K562 (cell line): ENCODE results near the gene NPC1. TPM values are rescaled to one million over a fixed set of nuclear protein-coding genes. Genes with fewer than 3 reads are reported as not detected.

Experiments
- ATAC-seq: fragments of 200-7000 bp; cut with Tn5 transposase; 3 replicates; pipeline ENCODE4 v1.9.1; 2020; ENCODE audit warnings: moderate library complexity
- BruUV-seq: library from RNA; stranded (reverse); fragments of 400-500 nt; replicated peaks from 2 replicates; lab custom pipeline; 2021; lab: Mats Ljungman, UMichigan
- CTCF ChIA-PET: fragments of 300-600 bp; formaldehyde crosslinking; extraction: SDS; loops from one replicate; lab custom pipeline; 2021; ENCODE audit warnings: low intra/inter-chr PET ratio; lab: Yijun Ruan, JAX
- POLR2A ChIA-PET: fragments of 300-600, 350-650 bp; sonication (Branson Sonifier 250); formaldehyde crosslinking; extraction: SDS; loops from one replicate; lab custom pipeline; 2021; ENCODE audit warnings: antibody characterized with exemption, inconsistent platforms; lab: Yijun Ruan, JAX
- DNase-seq, 4 experiments: peaks; one replicate each; pipeline versions ENCODE4 v3.0.0 to v3.0.0-alpha.2; 2011 to 2018; ENCODE audit warnings: low spot score in 3 of 4, mixed read lengths in 3 of 4; ENCODE audit errors: extremely low read depth in 1 of 4
- FAIRE-seq: peaks from 2 replicates; lab custom pipeline; 2011; peaks lifted over from hg19 to GRCh38; lab: Jason Lieb, UNC
- H2AFZ ChIP-seq: 2 replicates; pipeline ENCODE4 v1.6.0; 2011; ENCODE audit warnings: low read depth, low read length, control low read depth, inconsistent platforms
- H3K27ac ChIP-seq: fragments of 200-600 bp; 3 replicates; pipeline ENCODE4 v1.8.0; 2011; ENCODE audit warnings: low read depth, mild to moderate bottlenecking, control low read depth, inconsistent platforms, low read length, moderate library complexity, mixed read lengths; ENCODE audit errors: extremely low read depth
- H3K27me3 ChIP-seq, 2 experiments: fragments of 300-600 bp in 1 of 2; 2 replicates in 1 of 2; 3 replicates in 1 of 2; pipeline versions ENCODE4 v1.6.0 to v1.8.0; 2011; ENCODE audit warnings: inconsistent platforms in 2 of 2, low read length in 2 of 2, mild to moderate bottlenecking in 1 of 2, mixed read lengths in 1 of 2, moderate library complexity in 1 of 2; ENCODE audit not compliant: control insufficient read depth in 2 of 2, insufficient read depth in 2 of 2
- H3K36me3 ChIP-seq: fragments of 300-600 bp; 3 replicates; pipeline ENCODE4 v1.8.0; 2011; ENCODE audit warnings: mild to moderate bottlenecking, low read length, inconsistent platforms; ENCODE audit not compliant: control insufficient read depth, insufficient read depth
- H3K4me1 ChIP-seq, 2 experiments: fragments of 200-600 bp in 1 of 2; replicated peaks in 1 of 2; 2 replicates in 1 of 2; 3 replicates in 1 of 2; pipeline versions ENCODE4 v1.5.1 to v1.8.0; 2011; ENCODE audit warnings: inconsistent platforms in 2 of 2, low read length in 2 of 2, mild to moderate bottlenecking in 1 of 2, mixed read lengths in 1 of 2, moderate library complexity in 1 of 2; ENCODE audit not compliant: control insufficient read depth in 2 of 2, insufficient read depth in 2 of 2
- H3K4me2 ChIP-seq: 2 replicates; pipeline ENCODE4 v1.6.1; 2011; ENCODE audit warnings: low read length, control low read depth, inconsistent platforms, mixed read lengths; ENCODE audit not compliant: insufficient read depth
- H3K4me3 ChIP-seq: fragments of 200-600 bp; sonication (generic), shearing (Covaris generic); 2 replicates; pipeline ENCODE4 v1.5.1; 2016; ENCODE audit warnings: control low read depth, inconsistent platforms
- H3K79me2 ChIP-seq: fragments of 200-600 bp; 3 replicates; pipeline ENCODE4 v1.8.0; 2011; ENCODE audit warnings: low read length, inconsistent platforms; ENCODE audit not compliant: control insufficient read depth, insufficient read depth
- H3K9ac ChIP-seq, 2 experiments: 2 replicates each; pipeline versions ENCODE4 v1.6.0 to v1.6.1; 2011; ENCODE audit warnings: low read depth in 2 of 2, low read length in 2 of 2, control low read depth in 1 of 2, inconsistent platforms in 1 of 2, mild to moderate bottlenecking in 1 of 2, mixed read lengths in 1 of 2; ENCODE audit not compliant: insufficient read depth in 1 of 2
- H3K9me1 ChIP-seq: one replicate; pipeline ENCODE4 v1.6.0; 2011; ENCODE audit warnings: inconsistent platforms, mild to moderate bottlenecking, low read length, moderate library complexity; ENCODE audit not compliant: control insufficient read depth, insufficient read depth
- H3K9me3 ChIP-seq: replicated peaks from 2 replicates; pipeline ENCODE4 v1.5.1; 2011; ENCODE audit warnings: low read depth, low read length, inconsistent platforms; ENCODE audit not compliant: control insufficient read depth, insufficient read depth
- H4K20me1 ChIP-seq: replicated peaks from 2 replicates; pipeline ENCODE4 v1.6.1; 2011; ENCODE audit warnings: low read length, inconsistent platforms, mixed read lengths; ENCODE audit not compliant: control insufficient read depth, insufficient read depth
- BACH1 ChIP-seq: fragments of 200-800 bp; sonication (Bioruptor generic); IDR thresholded peaks from 2 replicates; pipeline ENCODE4 v1.6.1; 2016; ENCODE audit warnings: missing genetic modification characterization, missing compliant biosample characterization
- CBFA2T2 ChIP-seq: fragments of 450-650 bp; conservative IDR thresholded peaks from 2 replicates; pipeline ENCODE4 v1.6.1; 2017; ENCODE audit warnings: mild to moderate bottlenecking
- CSDE1 ChIP-seq, 2 experiments: fragments of 450-650 bp; IDR thresholded peaks; 2 replicates each; pipeline ENCODE4 v1.6.1; 2016; ENCODE audit warnings: mild to moderate bottlenecking in 1 of 2
- ETV1 ChIP-seq: fragments of 450-650 bp; conservative IDR thresholded peaks from 2 replicates; pipeline ENCODE4 v1.6.1; 2016; ENCODE audit warnings: missing genetic modification characterization, control low read depth, low read depth, missing compliant biosample characterization
- FOXJ2 ChIP-seq: fragments of 200-800 bp; sonication (Bioruptor generic); IDR thresholded peaks from 2 replicates; pipeline ENCODE4 v1.6.1; 2016; ENCODE audit warnings: missing genetic modification characterization, missing compliant biosample characterization
- HMGN3 ChIP-seq: IDR thresholded peaks from 2 replicates; pipeline ENCODE4 v1.6.1; 2011; ENCODE audit warnings: borderline replicate concordance, low read depth, mild to moderate bottlenecking, mixed read lengths, low read length; ENCODE audit not compliant: insufficient read length; ENCODE audit errors: extremely low read depth
- IRF2 ChIP-seq: sonication (generic); formaldehyde crosslinking; IDR thresholded peaks from 2 replicates; pipeline ENCODE4 v1.8.1; 2022; ENCODE audit warnings: mild to moderate bottlenecking, missing genetic modification reagents
- MCM2 ChIP-seq: fragments of 450-650 bp; IDR thresholded peaks from 2 replicates; pipeline ENCODE4 v1.6.1; 2017; ENCODE audit warnings: low read depth, mild to moderate bottlenecking
- MTA3 ChIP-seq: fragments of 450-650 bp; formaldehyde crosslinking; IDR thresholded peaks from 2 replicates; pipeline ENCODE4 v1.6.1; 2017; ENCODE audit warnings: mild to moderate bottlenecking, borderline replicate concordance
- PHB2 ChIP-seq: fragments of 450-650 bp; IDR thresholded peaks from 2 replicates; pipeline ENCODE4 v1.6.1; 2017; ENCODE audit warnings: low read depth
- PREB ChIP-seq: sonication (generic); formaldehyde crosslinking; IDR thresholded peaks from 2 replicates; pipeline ENCODE4 v1.8.1; 2023; ENCODE audit warnings: mild to moderate bottlenecking, missing genetic modification reagents
- PTRF ChIP-seq: fragments of 450-650 bp; IDR thresholded peaks from 2 replicates; pipeline ENCODE4 v1.6.1; 2016; ENCODE audit warnings: mild to moderate bottlenecking, missing genetic modification characterization, missing compliant biosample characterization
- SLC30A9 ChIP-seq: fragments of 250-450 bp; sonication (Bioruptor Pico); IDR thresholded peaks from 2 replicates; pipeline ENCODE4 v1.8.0; 2022; ENCODE audit warnings: mild to moderate bottlenecking, moderate library complexity
- STAG1 ChIP-seq: sonication (generic); formaldehyde crosslinking; IDR thresholded peaks from 2 replicates; pipeline ENCODE4 v1.5.0; 2020; ENCODE audit warnings: missing genetic modification reagents, borderline replicate concordance
- WHSC1 ChIP-seq: IDR thresholded peaks from one replicate; pipeline ENCODE4 v1.6.1; 2012; ENCODE audit warnings: low read length, control low read depth, inconsistent platforms
- ZNF311 ChIP-seq: fragments of 250-450 bp; sonication (Bioruptor Pico); IDR thresholded peaks from 2 replicates; pipeline ENCODE4 v1.4.0; 2020; ENCODE audit warnings: mild to moderate bottlenecking, moderate library complexity
- WGBS: fragments of 100-300 bp; shearing (Covaris generic); methylation state at CpG from one replicate; pipeline ENCODE4 v1.1.6; 2016; ENCODE audit warnings: low coverage, mixed read lengths; ENCODE audit not compliant: insufficient coverage; ENCODE audit errors: missing lambda C conversion rate; 5-methylcytosine and 5-hydroxymethylcytosine counted together
- in situ Hi-C: fragments of 300-500 bp; cut with MboI; formaldehyde crosslinking; loops from 4 replicates; pipeline ENCODE4 v1.15.0; 2018; ENCODE audit warnings: inconsistent platforms, mixed read lengths
- intact Hi-C: fragments of 100-400 bp; cut with micrococcal nuclease; formaldehyde crosslinking; loops from 2 replicates; pipeline ENCODE4 v1.14.2; 2022
- polyA plus RNA-seq, 8 experiments: library from polyadenylated mRNA; depleted of rRNA in 4 of 8; stranded (reverse) in 5 of 8; unstranded in 3 of 8; fragments of >200 nt; fragmentation: Nextera tagmentation in 2 of 8; fragmentation: Illumina TruSeq in 1 of 8; extraction: Ambion mirVana in 2 of 8; extraction: Trizol in 1 of 8; gene quantifications; 2 replicates each; pipeline versions ENCODE4 v1.2.1 to v1.2.3, GENCODE V29; 2011 to 2014; ENCODE audit warnings: inconsistent platforms in 1 of 8, missing spikeins in 1 of 8
- total RNA-seq, 7 experiments: library from RNA; depleted of rRNA in 6 of 7; stranded (reverse); fragments of >200 nt in 6 of 7; fragmentation: Illumina TruSeq in 2 of 7; extraction: Trizol in 2 of 7; gene quantifications; 2 replicates each; pipeline versions ENCODE4 v1.2.1 to v1.2.3, GENCODE V29; 2011 to 2021; ENCODE audit warnings: low replicate concordance in 1 of 7

The NPC1 gene
- total and polyA plus RNA-seq, 9 of the 15 experiments (the other 6 are each of a cell fraction or from before 2014, with no cell fraction given) = 17.1 to 45.9 (median 27.6) TPM

GRCh38 chr18:23498877-23499276 is 87.4 kb downstream of the NPC1 start (continued):
- TF ChIP-seq BACH1 (tag) (no peak), CBFA2T2 (peak; percentile 27; the same call in 1 of the 2 replicates), STAG1 (CRISPR knock-in tag) (peak; percentile 37; the same call in 1 of the 2 replicates), ETV1 (tag) (no peak), MTA3 (peak; percentile 59; the same call in 1 of the 2 replicates)

DNA sequence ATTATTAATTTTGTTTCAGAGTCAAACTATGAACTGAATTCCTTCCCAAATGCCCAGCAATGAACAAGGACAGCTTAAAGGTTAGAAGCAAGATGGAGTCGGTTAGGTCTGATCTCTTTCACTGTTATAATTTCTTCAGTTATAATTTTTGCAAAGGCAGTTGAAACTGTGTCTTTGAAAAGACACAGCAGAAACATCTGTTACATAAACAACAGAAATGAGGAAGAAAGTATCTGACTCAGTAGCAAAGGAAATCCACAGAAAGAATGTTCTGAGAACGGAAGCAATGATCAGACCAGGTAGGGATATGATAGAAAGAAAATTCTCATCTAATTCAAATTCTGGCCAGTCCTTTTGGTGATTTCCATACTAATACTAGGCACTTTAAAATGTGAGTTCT is 88.2 kb downstream of the NPC1 start:
- ATAC-seq = no peak
- intact Hi-C loops (loop anchor here (2.0 kb wide), 1 partner anchor 205 kb away; no protein-coding TSS in a partner anchor), in situ Hi-C loops (no loop called here)
- 80% methylated on average over 2 of the region's 2 CpGs for WGBS
- TF ChIP-seq WHSC1 = no peak
- no peak for TF ChIP-seq SLC30A9 (CRISPR knock-in tag)
- no peak for TF ChIP-seq PHB2
- TF ChIP-seq CSDE1 (IDR thresholded peaks at IDR 0.05) = no peak
- TF ChIP-seq MCM2 = no peak
- TF ChIP-seq PREB (CRISPR knock-in tag) = no peak
- TF ChIP-seq PTRF (tag) = peak; percentile 56; the same call in 1 of the 2 replicates
- TF ChIP-seq IRF2 (CRISPR knock-in tag) = no peak
- no peak for TF ChIP-seq FOXJ2 (tag)
- TF ChIP-seq ZNF311 (CRISPR knock-in tag) = 0 out of 2 replicates have a peak, but pooled peaks have one; percentile 43
- no peak for TF ChIP-seq HMGN3
- no peak for DNase-seq
- Histone ChIP-seq H3K4me1 (peaks cover 8 to 9% of the 10 kb centered on the region in 2 experiments; a peak in 4 of 5 replicates), H2AFZ (peak overlapping the region; percentile 37; the same call in 1 of the 2 replicates), H3K9ac (no peak overlapping the region), H3K4me3 (no peak overlapping the region), H3K36me3 (no peaks in the 10 kb centered on the region), H3K27me3 (no peaks in the 10 kb centered on the region), H3K27ac (no peak overlapping the region), H4K20me1 (no peaks in the 10 kb centered on the region), H3K9me1 (no peaks in the 10 kb centered on the region), H3K79me2 (no peaks in the 10 kb centered on the region), H3K9me3 (no peaks in the 10 kb centered on the region), H3K4me2 (no peak overlapping the region)
- BruUV-seq = no TSS peak
- FAIRE-seq = no peak
- ChIA-PET POLR2A (interaction anchor here (0.6 to 3.5 kb wide), 5 partner anchors 10 to 42 kb away, joined by 3 to 20 read pairs (median 3); no protein-coding TSS in a partner anchor), CTCF (interaction anchor here (1.9 kb wide), 1 partner anchor 89 kb away, joined by 12 read pairs; the partner anchor contains the start of gene NPC1)
